Body of pancreas (tissue), 4 donors: ENCODE results near the gene DYNC2H1.

Source experiments
- POLR2A ChIP-seq, 3 donors: fragments of 450-650 bp; IDR thresholded peaks; one replicate each; pipeline ENCODE4 v1.6.1; 2016; ENCODE audit warnings: antibody characterized with exemption in 3 of 3, mild to moderate bottlenecking in 2 of 3
- TF ChIP-seq, protein P1 (sequence below), 7 experiments: fragments of 450-650 bp in 4 of 7; fragments of 200-600 bp in 3 of 7; sonication (generic) in 3 of 7; IDR thresholded peaks; one replicate each; pipeline ENCODE4 v1.5.1; 2016 to 2019; ENCODE audit warnings: antibody characterized with exemption in 7 of 7

DNA sequence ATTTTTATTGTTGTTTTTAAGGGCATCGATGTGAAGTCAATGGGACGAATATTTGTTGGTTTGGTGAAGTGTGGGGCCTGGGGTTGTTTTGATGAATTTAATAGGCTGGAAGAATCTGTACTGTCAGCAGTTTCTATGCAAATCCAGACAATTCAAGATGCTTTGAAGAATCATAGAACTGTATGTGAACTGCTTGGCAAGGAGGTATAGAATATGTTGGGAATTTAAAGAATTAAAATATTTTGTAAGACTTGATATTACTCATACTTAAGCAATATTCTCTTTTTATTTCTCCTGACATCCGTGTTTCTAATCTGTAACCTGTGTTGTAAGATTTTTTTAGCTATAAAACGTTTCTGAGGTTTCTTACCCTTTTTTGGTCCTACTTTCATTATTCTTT, 61.6 kb downstream of the DYNC2H1 start:
- TF ChIP-seq POLR2A (IDR thresholded peaks at IDR 0.05) = no peak
- TF ChIP-seq, protein P1, sequence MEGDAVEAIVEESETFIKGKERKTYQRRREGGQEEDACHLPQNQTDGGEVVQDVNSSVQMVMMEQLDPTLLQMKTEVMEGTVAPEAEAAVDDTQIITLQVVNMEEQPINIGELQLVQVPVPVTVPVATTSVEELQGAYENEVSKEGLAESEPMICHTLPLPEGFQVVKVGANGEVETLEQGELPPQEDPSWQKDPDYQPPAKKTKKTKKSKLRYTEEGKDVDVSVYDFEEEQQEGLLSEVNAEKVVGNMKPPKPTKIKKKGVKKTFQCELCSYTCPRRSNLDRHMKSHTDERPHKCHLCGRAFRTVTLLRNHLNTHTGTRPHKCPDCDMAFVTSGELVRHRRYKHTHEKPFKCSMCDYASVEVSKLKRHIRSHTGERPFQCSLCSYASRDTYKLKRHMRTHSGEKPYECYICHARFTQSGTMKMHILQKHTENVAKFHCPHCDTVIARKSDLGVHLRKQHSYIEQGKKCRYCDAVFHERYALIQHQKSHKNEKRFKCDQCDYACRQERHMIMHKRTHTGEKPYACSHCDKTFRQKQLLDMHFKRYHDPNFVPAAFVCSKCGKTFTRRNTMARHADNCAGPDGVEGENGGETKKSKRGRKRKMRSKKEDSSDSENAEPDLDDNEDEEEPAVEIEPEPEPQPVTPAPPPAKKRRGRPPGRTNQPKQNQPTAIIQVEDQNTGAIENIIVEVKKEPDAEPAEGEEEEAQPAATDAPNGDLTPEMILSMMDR (IDR thresholded peaks at IDR 0.05) = no peak
